ENCODE results near the gene FNDC3B. TPM values are rescaled to one million over a fixed set of nuclear protein-coding genes. Genes with fewer than 3 reads are reported as not detected.
A peak's percentile ranks its signal among the peaks of the same experiment; 100 is the strongest.
"Not testable (repeated sequence)": the region's sequence is repeated elsewhere in the genome, so short reads cannot be mapped to it uniquely, and the experiment has no call there.

Gene FNDC3B
- total and polyA plus RNA-seq, 5 experiments from 2014 or later = 6.5 to 20.6 (median 8.8) TPM

DNA sequence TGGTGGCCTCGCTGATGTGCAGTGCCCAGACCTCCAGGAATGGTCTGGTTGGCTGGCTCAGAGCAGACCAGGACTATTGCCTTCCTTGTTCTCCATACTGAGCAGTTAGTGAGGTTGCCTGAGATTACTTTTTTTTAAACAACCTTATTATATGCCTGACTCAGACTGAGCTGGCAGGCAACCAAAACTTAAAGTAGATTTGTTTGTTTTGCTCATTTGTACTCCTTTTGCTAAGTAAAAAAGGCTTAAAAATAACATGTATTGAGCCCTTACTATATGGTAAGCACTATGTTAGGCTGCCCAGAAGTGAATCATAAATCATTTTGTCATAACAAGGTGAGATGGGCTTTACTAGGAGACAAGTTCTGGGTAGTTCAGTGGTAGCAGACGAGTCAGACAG lies 316.5 kb downstream of the FNDC3B start:
- Mint-ChIP-seq H3K9me3 (peaks cover 0 to 5% (median 0%) of the 10 kb centered on the region in 9 donors), H3K4me1 (peaks cover 0 to 4% (median 0%) of the 10 kb centered on the region in 4 donors), H3K27ac (no peak overlapping the region), H3K36me3 (peaks cover 30 to 73% (median 62%) of the 10 kb centered on the region in 3 donors), H3K4me3 (no peak overlapping the region), H3K27me3 (no peaks in the 10 kb centered on the region)
- POLR2A ChIA-PET = interaction anchor here (0.6 kb wide), 1 partner anchor 1487 kb away, joined by 5 read pairs; no protein-coding TSS in a partner anchor
- DNase-seq (no peak), ATAC-seq (no peak)

DNA sequence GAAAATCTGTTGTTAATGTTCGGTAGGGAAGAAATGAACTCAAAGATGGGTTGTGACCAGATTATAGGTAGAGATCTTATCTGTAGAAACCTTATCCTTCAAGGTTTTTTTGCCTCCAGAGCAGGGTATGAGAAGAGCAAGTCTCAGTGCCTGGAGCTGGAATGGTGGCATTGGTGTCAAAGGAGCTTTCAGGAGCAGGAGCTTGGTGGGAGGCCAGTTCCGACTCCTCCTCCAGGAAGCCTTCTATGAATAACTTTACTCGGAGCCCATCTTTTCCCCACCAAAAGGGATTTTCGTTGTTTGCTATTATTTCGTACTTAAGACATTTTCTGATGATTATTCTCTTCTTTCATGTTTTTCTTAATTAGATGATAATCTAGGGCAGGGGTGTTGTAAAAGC lies 317.0 kb downstream of the FNDC3B start:
- no peak for ATAC-seq
- H3K27ac Mint-ChIP-seq = peak overlapping the region in 1 of 10 donors; percentile 53

DNA sequence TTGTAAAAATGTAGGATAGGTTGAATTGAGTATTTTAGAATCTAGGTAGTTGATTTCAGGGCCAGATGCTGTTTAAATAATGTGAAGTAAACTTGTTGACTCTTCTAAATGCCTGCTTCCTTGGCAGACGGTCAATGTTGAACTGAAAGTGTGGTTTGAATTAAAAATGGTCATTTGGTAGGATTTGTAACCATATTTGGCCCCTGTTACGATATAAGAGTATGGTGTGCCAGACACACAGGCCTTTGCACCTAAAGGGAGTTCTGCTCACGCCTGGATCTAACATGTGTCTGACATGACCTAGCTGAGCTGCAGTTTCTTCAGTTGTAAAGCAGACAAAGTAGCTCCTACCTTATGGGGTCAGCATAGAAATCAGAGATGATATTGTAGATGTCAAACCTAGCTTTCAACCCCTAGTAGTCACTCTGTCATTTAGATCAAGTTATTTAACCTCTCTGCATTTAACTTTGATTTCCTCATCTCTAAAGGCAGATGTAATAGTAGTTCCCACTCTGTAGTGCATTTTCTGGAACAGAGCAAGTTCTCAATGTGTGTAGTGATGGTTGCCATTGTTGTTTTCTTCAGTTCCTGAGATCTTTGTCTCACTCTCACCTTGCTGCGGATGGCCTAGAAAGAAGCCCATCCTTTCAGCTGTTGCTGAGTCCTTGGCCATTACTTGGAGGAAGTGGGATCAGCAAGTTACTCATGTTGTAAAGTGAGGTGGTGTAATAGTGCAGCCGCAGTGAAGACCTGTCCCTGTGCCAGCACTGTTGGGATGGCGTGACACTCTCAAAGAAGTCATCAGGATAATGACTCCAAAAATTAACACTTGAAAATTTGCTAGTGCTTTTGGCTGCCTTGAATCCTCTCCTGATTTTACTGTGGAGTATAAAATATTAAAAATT lies 318.7 kb downstream of the FNDC3B start:
- DNase-seq (no peak), ATAC-seq (no peak)
- H3K9me3 Mint-ChIP-seq = peaks cover 0 to 14% (median 0%) of the 10 kb centered on the region in 9 donors
- H3K27ac Mint-ChIP-seq = no peak overlapping the region
- no peak overlapping the region for H3K4me3 Mint-ChIP-seq
- POLR2A ChIA-PET = no interaction called here
- peaks cover 33 to 74% (median 69%) of the 10 kb centered on the region in 3 donors for H3K36me3 Mint-ChIP-seq
- peaks cover 0 to 4% (median 0%) of the 10 kb centered on the region in 4 donors for H3K4me1 Mint-ChIP-seq
- no peaks in the 10 kb centered on the region for H3K27me3 Mint-ChIP-seq

More for the DNA sequence above, 317.0 kb downstream of the FNDC3B start:
- H3K4me1 Mint-ChIP-seq = peaks cover 0 to 4% (median 0%) of the 10 kb centered on the region in 4 donors
- peaks cover 30 to 73% (median 67%) of the 10 kb centered on the region in 3 donors for H3K36me3 Mint-ChIP-seq
- peaks cover 0 to 11% (median 0%) of the 10 kb centered on the region in 9 donors for H3K9me3 Mint-ChIP-seq
- no peak overlapping the region for H3K4me3 Mint-ChIP-seq
- DNase-seq = no peak
- POLR2A ChIA-PET = interaction anchor here (0.6 kb wide), 1 partner anchor 1488 kb away, joined by 5 read pairs; no protein-coding TSS in a partner anchor
- no peaks in the 10 kb centered on the region for H3K27me3 Mint-ChIP-seq

DNA sequence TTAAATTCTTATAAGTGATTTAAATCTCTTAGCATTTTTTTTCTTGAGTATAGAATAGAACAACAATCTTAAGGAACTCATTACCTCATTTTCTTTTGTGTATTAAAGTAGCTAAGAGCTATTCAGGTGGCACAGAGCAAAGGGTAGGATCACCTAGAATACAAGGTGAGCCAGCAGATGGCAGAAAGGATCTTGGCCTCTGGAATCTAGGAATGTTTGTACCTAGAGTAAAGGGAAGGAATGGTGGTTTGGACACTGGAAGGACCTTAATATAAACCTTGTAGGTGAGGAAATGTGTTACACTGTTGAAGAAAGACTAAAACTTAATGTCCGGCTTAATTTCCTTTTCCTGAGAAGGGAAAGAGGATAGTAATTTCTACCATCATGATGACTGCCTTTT lies 319.9 kb downstream of the FNDC3B start:
- POLR2A ChIA-PET = no interaction called here
- H3K4me3 Mint-ChIP-seq = no peak overlapping the region
- H3K27me3 Mint-ChIP-seq = no peaks in the 10 kb centered on the region
- H3K27ac Mint-ChIP-seq = no peak overlapping the region
- H3K36me3 Mint-ChIP-seq = peaks cover 30 to 77% (median 70%) of the 10 kb centered on the region in 3 donors
- ATAC-seq = no peak
- DNase-seq = no peak
- H3K9me3 Mint-ChIP-seq = peaks cover 0 to 14% (median 0%) of the 10 kb centered on the region in 9 donors
- peaks cover 0 to 4% (median 0%) of the 10 kb centered on the region in 4 donors for H3K4me1 Mint-ChIP-seq

DNA sequence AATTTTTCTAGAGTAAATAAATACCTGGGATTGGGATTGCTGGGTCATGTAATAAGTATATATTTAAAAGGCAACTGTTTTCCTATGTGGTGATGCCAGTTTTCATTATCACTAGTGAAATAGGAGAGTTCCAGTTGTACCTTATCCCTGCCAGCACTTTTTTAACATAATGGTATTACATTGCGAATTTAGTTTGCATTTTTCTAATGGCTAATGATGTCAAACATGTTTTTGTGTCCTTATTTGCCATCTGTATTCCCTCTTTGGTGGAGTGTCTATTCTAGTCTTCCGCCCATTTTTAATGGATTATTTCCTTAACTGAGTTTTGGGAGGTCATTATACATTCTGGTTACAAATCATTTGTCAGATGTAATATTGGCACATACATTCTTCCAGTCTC lies 320.6 kb downstream of the FNDC3B start:
- Mint-ChIP-seq H3K4me1 (peaks cover 0 to 4% (median 0%) of the 10 kb centered on the region in 4 donors), H3K27ac (no peak overlapping the region), H3K4me3 (no peak overlapping the region), H3K27me3 (no peaks in the 10 kb centered on the region), H3K9me3 (peaks cover 0 to 14% (median 0%) of the 10 kb centered on the region in 9 donors), H3K36me3 (peaks cover 30 to 82% (median 74%) of the 10 kb centered on the region in 3 donors)
- ATAC-seq (no peak), DNase-seq (no peak)
- POLR2A ChIA-PET = no interaction called here

DNA sequence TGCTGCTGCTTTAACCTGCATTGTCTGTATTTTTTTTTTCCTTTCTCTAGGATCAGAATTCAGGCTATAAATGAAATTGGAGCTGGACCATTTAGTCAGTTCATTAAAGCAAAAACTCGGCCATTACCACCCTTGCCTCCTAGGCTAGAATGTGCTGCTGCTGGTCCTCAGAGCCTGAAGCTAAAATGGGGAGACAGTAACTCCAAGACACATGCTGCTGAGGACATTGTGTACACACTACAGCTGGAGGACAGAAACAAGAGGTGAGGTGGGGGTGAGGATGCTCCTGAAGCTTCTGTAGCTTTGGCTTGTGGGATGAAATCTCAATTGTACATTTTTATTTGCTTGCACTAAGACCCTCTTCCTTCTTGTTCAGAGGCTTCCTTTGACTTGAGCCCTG lies 323.2 kb downstream of the FNDC3B start:
- no peak overlapping the region for H3K4me3 Mint-ChIP-seq
- no peaks in the 10 kb centered on the region for H3K27me3 Mint-ChIP-seq
- no peak overlapping the region for H3K27ac Mint-ChIP-seq
- peaks cover 30 to 83% (median 72%) of the 10 kb centered on the region in 3 donors for H3K36me3 Mint-ChIP-seq
- POLR2A ChIA-PET = no interaction called here
- H3K9me3 Mint-ChIP-seq = peaks cover 0 to 14% (median 0%) of the 10 kb centered on the region in 9 donors
- H3K4me1 Mint-ChIP-seq = peaks cover 0 to 4% (median 0%) of the 10 kb centered on the region in 4 donors
- ATAC-seq (no peak), DNase-seq (no peak)

DNA sequence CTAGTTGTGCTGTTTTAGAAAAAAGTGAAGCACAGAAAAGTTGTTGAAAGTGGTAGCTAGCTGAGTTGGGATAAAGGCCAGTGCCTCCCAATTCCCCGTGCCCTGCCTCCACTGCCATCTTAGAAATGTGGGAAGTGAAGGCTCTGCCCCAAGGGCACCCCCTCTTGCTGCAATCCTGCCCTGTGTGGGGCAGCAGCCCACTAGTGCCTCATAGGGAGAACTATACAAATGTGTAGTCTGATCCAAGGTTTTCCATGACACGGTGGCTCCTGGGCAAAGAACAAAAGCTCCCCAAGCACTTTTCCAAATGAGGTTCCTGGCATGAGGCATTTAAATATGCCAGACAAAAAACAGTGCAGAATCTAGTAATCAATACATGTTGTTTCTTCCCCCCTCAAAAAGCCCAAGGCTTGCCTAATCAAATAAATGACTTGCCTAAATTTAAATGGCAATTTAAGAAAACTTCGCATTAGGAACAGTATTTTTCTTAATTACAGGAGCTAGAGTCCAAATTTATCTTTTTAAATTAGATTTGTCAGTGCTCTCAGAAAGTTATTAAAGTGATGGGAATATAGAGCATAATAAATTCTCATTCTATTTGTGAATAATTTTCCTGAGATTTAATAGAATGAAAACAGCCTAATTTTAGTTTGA lies 325.1 kb downstream of the FNDC3B start:
- H3K36me3 Mint-ChIP-seq = peaks cover 30 to 74% (median 58%) of the 10 kb centered on the region in 3 donors

DNA sequence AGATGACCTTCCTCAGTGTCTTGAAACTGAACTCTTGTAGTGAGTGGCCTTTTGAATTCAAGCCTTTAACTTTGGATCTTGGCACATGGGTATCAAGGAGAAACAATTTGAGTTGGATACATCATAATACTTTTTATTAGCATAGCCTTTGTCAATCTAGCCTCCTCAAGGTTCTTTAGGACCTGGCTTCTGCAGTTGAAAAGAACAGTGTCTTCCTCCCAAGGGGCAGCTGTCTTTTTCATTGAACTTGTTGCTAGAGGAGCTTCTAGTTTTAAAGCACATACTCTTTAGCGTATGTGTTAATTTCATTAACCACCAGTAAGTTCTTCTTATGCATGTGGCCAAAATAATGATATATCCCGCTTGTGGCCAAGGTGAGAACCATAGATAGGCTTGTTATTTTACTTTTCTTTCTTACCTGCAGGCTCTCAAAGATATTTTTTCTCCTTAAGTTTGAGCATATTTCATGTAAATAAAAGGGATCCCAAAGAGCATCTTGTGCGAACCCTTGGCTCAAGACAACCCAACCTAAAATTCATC lies 325.7 kb downstream of the FNDC3B start:
- POLR2A ChIA-PET = no interaction called here

More for the DNA sequence above, 325.1 kb downstream of the FNDC3B start:
- no peaks in the 10 kb centered on the region for H3K27me3 Mint-ChIP-seq
- H3K4me3 Mint-ChIP-seq = no peak overlapping the region
- POLR2A ChIA-PET = no interaction called here
- no peaks in the 10 kb centered on the region for H3K4me1 Mint-ChIP-seq
- no peak for ATAC-seq
- peaks cover 0 to 14% (median 0%) of the 10 kb centered on the region in 9 donors for H3K9me3 Mint-ChIP-seq
- peak overlapping the region in 1 of 10 donors; percentile 38 for H3K27ac Mint-ChIP-seq
- no peak for DNase-seq

DNA sequence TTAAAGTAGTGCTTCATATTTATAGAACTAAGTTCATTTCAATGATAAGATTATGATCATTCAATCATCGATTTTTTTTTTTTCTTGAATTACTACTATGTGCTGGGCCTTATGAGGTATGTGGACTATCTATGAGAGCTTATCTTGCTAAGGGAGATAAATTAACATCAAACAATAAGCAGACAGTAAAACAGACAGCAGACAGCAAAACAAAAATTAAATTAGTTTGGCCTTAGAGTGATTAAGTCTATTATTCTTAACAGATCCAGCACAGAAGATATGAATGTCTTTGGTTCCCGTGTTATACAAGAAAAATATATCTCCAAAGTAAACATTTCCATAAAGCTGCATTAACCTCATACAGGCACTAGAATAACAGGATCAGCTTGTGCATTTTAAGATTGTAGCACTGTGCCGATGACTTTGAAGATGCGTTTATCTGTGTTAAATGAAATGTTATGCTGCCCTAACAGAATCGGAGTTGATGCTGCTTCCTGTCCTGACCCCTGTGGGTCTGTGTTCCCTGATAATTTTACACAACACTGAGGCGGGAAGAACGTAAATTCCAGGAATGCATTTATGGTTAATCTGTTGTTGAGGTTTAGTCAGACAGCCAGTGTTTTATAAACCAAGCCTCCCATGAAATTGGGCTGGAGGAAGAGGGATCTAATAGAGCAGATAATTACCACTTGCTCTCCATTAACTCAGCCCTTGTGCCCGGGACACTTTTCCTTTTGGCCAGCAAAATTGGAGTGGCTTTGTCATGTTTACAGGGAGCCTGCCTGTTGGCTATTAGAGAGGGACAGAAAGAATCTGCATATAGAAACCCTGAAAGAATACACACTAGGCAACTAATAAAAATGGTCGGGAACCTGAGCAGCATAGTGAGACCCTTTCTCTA lies 328.1 kb downstream of the FNDC3B start:
- no peak overlapping the region for H3K27ac Mint-ChIP-seq

More for the DNA sequence above, 325.7 kb downstream of the FNDC3B start:
- Mint-ChIP-seq H3K27ac (no peak overlapping the region), H3K9me3 (peaks cover 0 to 14% (median 0%) of the 10 kb centered on the region in 9 donors), H3K4me1 (no peaks in the 10 kb centered on the region), H3K36me3 (peaks cover 26 to 78% (median 62%) of the 10 kb centered on the region in 3 donors), H3K4me3 (no peak overlapping the region), H3K27me3 (no peaks in the 10 kb centered on the region)
- ATAC-seq (no peak), DNase-seq (no peak)

DNA sequence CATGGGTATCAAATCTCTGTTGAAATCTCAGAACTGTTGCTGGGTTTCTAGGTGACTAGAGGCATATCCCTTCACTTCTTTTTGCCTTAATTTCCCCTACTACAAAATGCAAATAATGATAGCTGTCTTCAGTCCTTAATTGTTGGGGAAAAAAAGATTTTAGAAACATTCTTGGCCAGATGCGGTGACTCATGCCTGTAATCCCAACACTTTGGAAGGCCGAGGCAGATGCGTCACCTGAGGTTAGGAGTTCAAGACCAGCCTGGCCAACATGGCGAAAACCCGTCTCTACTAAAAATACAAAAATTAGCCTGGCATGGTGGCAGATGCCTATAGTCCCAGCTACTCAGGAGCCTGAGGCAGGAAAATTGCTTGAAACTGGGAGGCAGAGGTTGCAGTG lies 329.2 kb downstream of the FNDC3B start:
- DNase-seq, H3K9me3 Mint-ChIP-seq, POLR2A ChIA-PET, H3K4me1 Mint-ChIP-seq, H3K27ac Mint-ChIP-seq, ATAC-seq, H3K27me3 Mint-ChIP-seq, H3K4me3 Mint-ChIP-seq: not testable (repeated sequence)
- peaks cover 0 to 72% (median 54%) of the 10 kb centered on the region in 3 donors for H3K36me3 Mint-ChIP-seq

More for the DNA sequence above, 328.1 kb downstream of the FNDC3B start:
- ATAC-seq = no peak
- Mint-ChIP-seq H3K36me3 (peaks cover 7 to 72% (median 55%) of the 10 kb centered on the region in 3 donors), H3K4me1 (no peaks in the 10 kb centered on the region), H3K27me3 (no peaks in the 10 kb centered on the region), H3K9me3 (no peaks in the 10 kb centered on the region), H3K4me3 (no peak overlapping the region)
- DNase-seq = no peak
- POLR2A ChIA-PET = no interaction called here

DNA sequence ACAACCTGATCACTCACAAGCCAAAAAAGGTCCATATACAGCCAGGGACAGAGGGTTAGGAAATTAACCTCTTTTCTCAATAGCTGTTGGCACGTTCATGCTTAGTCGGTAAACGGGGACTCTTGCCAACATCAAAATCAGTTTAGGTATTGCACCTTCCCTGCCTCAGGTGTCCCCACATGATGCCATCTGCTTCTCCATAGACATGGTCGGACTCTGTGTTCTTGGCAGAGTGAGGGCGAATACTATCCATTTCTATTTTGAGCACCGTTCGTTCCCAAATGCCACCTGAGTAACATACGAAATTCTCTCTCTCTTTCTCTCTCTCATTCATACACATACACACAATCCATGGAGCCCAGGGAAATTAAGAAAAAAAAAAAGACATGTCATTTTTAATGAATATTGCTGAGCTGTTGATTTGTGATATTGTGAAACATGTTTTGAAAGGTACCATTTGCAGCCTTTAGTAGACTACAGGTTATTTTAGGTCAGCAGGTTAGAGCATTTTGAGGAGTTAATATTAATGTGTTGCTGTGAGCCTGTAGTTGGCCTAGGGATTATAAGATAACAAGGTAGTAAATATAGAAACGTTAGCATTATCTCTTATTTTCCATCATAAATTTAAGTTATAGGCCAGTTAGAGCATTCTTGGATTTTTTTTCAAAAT lies 330.3 kb downstream of the FNDC3B start:
- H3K36me3 Mint-ChIP-seq = peaks cover 0 to 65% (median 45%) of the 10 kb centered on the region in 3 donors
- POLR2A ChIA-PET = no interaction called here
- H3K27ac Mint-ChIP-seq = no peak overlapping the region
- no peaks in the 10 kb centered on the region for H3K4me1 Mint-ChIP-seq
- no peak overlapping the region for H3K4me3 Mint-ChIP-seq
- no peaks in the 10 kb centered on the region for H3K9me3 Mint-ChIP-seq
- DNase-seq (no peak), ATAC-seq (no peak)
- H3K27me3 Mint-ChIP-seq = no peaks in the 10 kb centered on the region

Data from naive thymus-derived CD8-positive, alpha-beta T cell (primary cell).